Measurements from ENCODE around the gene ZNF23.
A peak's percentile ranks its signal among the peaks of the same experiment; 100 is the strongest.
"Not testable (repeated sequence)": the region's sequence is repeated elsewhere in the genome, so short reads cannot be mapped to it uniquely, and the experiment has no call there.

The ZNF23 gene

GRCh38 chr16:71461686-71462648 lies at the start of gene ZNF23:
TSS of gene ZNF23 (minus strand) at chr16:71462247. CDS start at chr16:71456796, 5,451 bp downstream.
- DNase-seq (ENCODE audit: low read depth in 2 of 2): no peak

DNA sequence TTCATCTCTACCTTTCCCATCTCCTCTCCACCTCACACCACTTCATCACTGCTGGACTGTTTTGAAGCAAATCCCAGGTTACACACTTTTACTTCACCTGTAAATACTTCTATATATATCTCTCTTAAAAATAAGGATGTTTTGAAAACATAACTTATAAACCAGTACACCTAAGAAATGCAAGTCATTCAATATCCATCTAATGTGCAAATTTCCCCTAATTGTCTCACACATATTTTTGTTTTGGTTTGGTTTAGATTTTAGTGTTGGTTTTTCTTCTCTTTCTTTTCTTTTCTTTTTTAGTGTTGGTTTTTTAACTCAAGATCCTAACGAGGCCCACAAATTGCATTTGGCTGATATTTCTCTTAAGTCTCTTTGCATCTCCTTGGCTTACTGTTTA lies 45.0 kb upstream of the ZNF23 start:
- no peak for DNase-seq (ENCODE audit: low read depth in 2 of 2)

GRCh38 chr16:71504901-71505300 lies 42.9 kb upstream of the ZNF23 start:
- no peak for DNase-seq (ENCODE audit: low read depth in 2 of 2)

- DNase-seq (ENCODE audit: low read depth in 2 of 2): not testable (repeated sequence)
These were observed 42.0 kb upstream of the ZNF23 start for GRCh38 chr16:71504051-71504450.

GRCh38 chr16:71501547-71501946 lies 39.5 kb upstream of the ZNF23 start:
- DNase-seq (ENCODE audit: low read depth in 2 of 2): no peak

GRCh38 chr16:71500964-71501363 lies 38.9 kb upstream of the ZNF23 start:
- no peak for DNase-seq (ENCODE audit: low read depth in 2 of 2)

GRCh38 chr16:71499775-71500364 lies 37.8 kb upstream of the ZNF23 start:
- DNase-seq (ENCODE audit: low read depth in 2 of 2): peak; percentile 16 to 19

DNA sequence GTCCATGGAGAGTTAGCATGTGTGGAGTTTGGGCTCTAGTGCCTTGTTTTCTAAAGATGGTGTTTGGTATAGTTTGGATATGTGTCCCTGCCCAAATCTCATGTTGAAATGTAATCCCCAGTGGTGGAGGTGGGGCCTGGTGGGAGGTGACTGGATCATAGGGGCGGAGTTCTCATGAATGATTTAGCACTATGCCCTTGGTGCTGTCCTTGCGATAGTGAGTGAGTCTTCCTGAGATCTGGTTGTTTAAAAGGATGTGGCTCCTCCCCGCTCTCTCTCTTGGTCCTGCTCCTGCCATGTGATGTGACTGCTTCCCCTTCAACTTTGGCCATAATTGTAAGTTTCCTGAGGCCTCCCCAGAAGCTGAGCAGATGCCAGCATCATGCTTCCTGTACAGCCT lies 36.0 kb upstream of the ZNF23 start:
- DNase-seq (ENCODE audit: low read depth in 2 of 2): no peak

GRCh38 chr16:71493213-71493612 lies 31.2 kb upstream of the ZNF23 start:
- DNase-seq (ENCODE audit: low read depth in 2 of 2): no peak

GRCh38 chr16:71492786-71493185 lies 30.7 kb upstream of the ZNF23 start:
- no peak for DNase-seq (ENCODE audit: low read depth in 2 of 2)

DNA sequence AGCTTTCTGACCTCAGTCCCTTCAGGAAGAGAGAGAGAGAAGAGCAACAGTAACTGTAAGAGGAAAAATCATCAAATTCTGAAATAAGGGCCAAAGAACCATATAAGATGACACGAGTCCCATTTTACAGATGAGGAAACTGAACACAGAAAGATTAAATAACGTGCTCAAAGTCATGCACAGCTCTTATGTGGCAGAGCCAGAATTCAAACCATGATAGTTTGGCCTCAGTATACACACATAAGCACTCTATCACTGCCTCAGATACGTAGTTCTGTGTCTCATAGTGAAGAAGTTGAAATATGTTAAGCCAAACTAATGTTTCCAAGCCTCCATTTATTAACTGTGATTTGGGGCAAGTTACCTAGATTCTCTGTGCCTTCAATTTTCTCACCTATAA lies 29.0 kb upstream of the ZNF23 start:
- no peak for DNase-seq (ENCODE audit: low read depth in 2 of 2)

- DNase-seq (ENCODE audit: low read depth in 2 of 2): no peak
These were observed 28.3 kb upstream of the ZNF23 start for GRCh38 chr16:71490361-71490760.

GRCh38 chr16:71489122-71489521 lies 27.1 kb upstream of the ZNF23 start, which contains the start of gene ZNF19:
TSS of gene ZNF19 (minus strand) at chr16:71489324. CDS start at chr16:71482114, 7,210 bp downstream.
- DNase-seq (ENCODE audit: low read depth in 2 of 2): no peak

DNA sequence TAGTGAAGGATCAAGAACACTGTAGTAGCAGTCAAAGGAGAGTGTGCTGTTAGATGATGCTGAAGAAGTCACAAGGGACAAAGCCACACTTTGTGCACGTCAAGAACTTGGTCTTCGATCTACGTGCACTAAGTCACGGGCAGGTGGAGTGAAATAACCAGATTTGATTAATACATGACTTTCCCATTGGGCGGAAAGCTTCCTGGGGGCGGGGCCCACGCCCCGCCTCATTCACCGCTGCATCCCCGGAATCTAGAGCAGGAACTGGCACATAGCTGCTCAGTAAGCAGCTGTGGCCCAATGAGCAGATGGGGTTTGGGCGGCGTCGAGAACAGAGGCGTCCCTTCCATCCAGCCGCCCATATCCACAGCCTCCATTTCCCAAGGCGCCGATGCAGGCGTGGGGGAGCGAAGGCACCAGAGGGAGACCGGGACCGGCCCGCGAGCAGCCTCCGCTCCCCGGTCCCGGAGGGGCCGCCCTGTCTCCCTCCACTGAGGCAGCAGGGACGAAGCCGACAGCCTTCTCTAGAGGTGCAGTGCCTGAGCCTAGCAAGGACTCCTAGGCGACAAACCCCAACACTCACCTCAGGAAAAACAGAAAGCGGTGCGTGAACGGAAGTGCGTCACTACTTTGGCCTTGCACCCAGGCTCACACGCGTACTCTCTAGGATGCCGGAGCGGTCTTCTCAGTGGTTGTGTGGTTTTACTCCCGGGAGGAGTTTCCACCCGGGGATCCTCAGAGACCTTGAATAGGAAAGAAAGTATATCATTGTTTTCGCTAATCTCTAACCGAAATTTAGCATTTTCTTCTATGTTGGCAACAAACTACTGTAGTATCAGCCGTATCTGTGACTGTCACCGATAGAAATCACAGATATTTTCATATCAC lies 22.2 kb upstream of the ZNF23 start:
- DNase-seq (ENCODE audit: low read depth in 2 of 2): peak; percentile 74 to 75

DNA sequence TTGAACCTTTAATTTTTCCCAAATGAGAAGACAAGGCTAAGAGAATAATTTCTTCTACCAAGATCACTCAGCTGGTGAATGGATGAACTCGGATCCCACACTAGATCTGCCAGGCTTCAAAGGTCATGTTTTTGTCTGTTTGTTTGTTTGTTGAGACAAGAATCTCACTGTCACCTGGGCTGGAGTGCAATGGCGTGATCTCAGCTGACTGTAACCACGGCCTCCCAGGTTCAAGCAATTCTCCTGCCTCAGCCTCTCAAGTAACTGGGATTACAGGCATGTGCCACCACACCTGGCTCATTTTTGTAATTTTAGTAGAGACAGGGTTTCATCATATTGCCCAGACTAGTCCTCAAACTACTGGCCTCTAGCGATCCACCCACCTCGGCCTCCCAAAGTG lies 20.5 kb upstream of the ZNF23 start:
- DNase-seq (ENCODE audit: low read depth in 2 of 2): no peak

GRCh38 chr16:71480956-71481355 lies 18.9 kb upstream of the ZNF23 start:
- DNase-seq (ENCODE audit: low read depth in 2 of 2): no peak

- DNase-seq (ENCODE audit: low read depth in 2 of 2): no peak
These were observed 17.4 kb upstream of the ZNF23 start for GRCh38 chr16:71479420-71479819.

DNA sequence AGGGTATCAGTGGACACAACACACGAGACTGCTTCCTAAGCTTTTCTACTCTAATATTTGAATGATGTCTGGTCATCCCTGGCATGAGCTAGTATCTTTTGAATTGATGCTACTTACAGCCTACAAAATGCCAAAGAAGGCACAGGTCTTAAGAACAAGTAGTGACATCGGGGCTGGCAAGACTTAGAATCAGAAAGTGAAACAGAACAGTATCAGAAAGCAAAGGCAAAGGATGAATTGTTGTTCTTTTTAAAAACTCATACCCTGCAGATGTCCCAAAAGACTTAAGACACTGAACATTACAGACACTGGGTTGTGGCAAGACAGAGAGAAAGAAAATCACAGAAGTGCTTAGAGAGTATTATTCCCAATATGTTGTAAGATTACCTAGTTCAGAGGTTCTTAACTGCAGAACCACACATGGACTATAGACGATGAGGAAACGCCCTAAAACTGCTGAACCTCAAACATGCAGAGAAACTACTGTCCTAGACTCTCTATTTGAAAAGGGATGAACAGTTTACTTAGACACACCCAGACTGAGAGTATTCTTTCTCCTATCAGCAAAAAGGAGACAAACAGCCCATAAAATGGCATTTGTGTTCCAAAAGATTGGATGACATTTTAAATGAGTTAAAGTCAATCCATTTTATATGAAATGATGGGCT lies 14.5 kb upstream of the ZNF23 start:
- DNase-seq (ENCODE audit: low read depth in 2 of 2): no peak

GRCh38 chr16:71474864-71475263 lies 12.8 kb upstream of the ZNF23 start:
- DNase-seq (ENCODE audit: low read depth in 2 of 2): peak; percentile 77 to 78

GRCh38 chr16:71473891-71474290 lies 11.8 kb upstream of the ZNF23 start:
- DNase-seq (ENCODE audit: low read depth in 2 of 2): no peak

DNA sequence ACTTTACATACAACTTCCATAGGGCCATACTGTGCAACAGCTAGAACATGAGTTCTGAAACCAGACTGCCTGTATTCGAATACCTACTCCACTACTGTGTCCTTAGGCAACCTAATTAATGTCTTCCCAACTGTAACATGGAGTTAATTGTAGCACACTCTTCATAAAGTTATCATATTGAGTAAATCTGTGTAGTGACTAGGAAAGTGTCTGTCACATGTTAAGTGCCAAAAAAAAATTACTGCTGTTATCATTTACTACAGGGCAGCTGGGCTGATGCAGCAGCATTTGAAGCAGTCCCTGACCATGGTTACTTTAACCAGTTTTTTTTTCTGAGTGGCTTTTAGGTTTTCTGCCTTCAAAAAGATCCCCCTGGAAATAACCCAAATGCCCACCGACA lies 10.9 kb upstream of the ZNF23 start:
- no peak for DNase-seq (ENCODE audit: low read depth in 2 of 2)
